GM21529 (cell line): Measurements from ENCODE around the gene GDI2.

Experiments used
- ATAC-seq: cut with Tn5 transposase; IDR thresholded peaks from one replicate; pipeline ENCODE4 v1.9.1; 2021; ENCODE audit not compliant: unreplicated experiment

Gene GDI2

GRCh38 chr10:5746197-5746596 is 67.0 kb downstream of the GDI2 start:
- no peak for ATAC-seq

- ATAC-seq: no peak
Observed at GRCh38 chr10:5744849-5745248, 68.4 kb downstream of the GDI2 start.

- no peak for ATAC-seq
Observed at GRCh38 chr10:5743736-5744135, 69.5 kb downstream of the GDI2 start.

- ATAC-seq: no peak
Observed at GRCh38 chr10:5742116-5742515, 71.1 kb downstream of the GDI2 start.

GRCh38 chr10:5741276-5741675 is 72.0 kb downstream of the GDI2 start:
- no peak for ATAC-seq

GRCh38 chr10:5738427-5738826 is 74.8 kb downstream of the GDI2 start:
- ATAC-seq: no peak

- no peak for ATAC-seq
Observed at GRCh38 chr10:5737352-5737751, 75.9 kb downstream of the GDI2 start.

GRCh38 chr10:5736591-5736990 is 76.6 kb downstream of the GDI2 start:
- no peak for ATAC-seq

- no peak for ATAC-seq
Observed at GRCh38 chr10:5735119-5735518, 78.1 kb downstream of the GDI2 start.

GRCh38 chr10:5732141-5732540 is 81.1 kb downstream of the GDI2 start:
- no peak for ATAC-seq

- ATAC-seq: no peak
Observed at GRCh38 chr10:5731559-5731958, 81.7 kb downstream of the GDI2 start.

GRCh38 chr10:5730766-5731165 is 82.5 kb downstream of the GDI2 start:
- no peak for ATAC-seq

GRCh38 chr10:5723692-5724091 is 89.5 kb downstream of the GDI2 start:
- no peak for ATAC-seq

GRCh38 chr10:5720182-5720581 is 93.1 kb downstream of the GDI2 start:
- ATAC-seq: no peak

- ATAC-seq: no peak
Observed at GRCh38 chr10:5719546-5719945, 93.7 kb downstream of the GDI2 start.
